SH-SY5Y (cell line): ENCODE data around the gene C6orf136.

ENCODE experiments used
- GATA2 ChIP-seq: IDR thresholded peaks from 2 replicates; pipeline ENCODE4 v1.6.1; 2011; ENCODE audit warnings: mild to moderate bottlenecking, low read depth, low read length
- GATA3 ChIP-seq: IDR thresholded peaks from 2 replicates; pipeline ENCODE4 v1.6.1; 2011; ENCODE audit warnings: low read depth, mild to moderate bottlenecking, low read length, moderate library complexity

The C6orf136 gene

DNA sequence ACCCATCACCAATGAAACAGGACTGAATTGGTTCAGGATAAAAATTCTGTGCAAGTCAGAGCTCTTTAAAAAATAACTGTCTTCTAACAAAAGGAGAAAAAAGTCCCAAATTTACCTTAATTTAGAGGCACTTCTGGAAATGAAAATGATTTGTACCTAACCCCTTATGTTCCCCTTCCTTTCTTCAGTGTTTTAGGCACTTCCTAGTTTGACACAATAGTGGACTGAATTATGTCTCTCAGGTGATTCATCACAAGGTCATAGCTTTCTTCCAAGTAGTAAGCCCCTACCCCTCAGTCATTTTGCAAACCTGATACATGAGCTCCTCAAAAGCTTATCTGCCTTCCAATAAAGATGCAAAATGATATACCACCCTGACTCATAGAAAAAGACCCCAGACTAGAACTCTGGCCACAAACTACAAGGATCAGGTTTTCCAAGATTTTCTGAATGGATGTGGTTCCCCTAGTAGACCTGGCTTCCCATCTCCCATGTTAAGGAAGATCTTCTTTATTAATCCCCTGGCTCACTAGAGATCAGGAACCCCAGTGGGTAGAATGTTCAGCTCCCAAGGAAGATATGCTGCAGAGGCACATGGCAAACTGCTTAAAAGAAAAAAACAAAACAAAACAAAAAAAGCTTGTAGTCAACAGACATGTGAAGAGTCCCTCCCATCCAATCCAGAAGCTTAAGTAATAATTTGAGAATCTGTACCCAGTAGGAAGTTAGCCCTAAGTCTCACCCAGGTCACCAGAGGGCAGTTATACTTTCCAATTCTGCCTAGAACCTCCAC, 33.5 kb upstream of the C6orf136 start:
- TF ChIP-seq GATA2: no peak
- no peak for TF ChIP-seq GATA3

GRCh38 chr6:30614044-30614842, 32.7 kb upstream of the C6orf136 start:
- TF ChIP-seq GATA3 (no peak), GATA2 (no peak)

DNA sequence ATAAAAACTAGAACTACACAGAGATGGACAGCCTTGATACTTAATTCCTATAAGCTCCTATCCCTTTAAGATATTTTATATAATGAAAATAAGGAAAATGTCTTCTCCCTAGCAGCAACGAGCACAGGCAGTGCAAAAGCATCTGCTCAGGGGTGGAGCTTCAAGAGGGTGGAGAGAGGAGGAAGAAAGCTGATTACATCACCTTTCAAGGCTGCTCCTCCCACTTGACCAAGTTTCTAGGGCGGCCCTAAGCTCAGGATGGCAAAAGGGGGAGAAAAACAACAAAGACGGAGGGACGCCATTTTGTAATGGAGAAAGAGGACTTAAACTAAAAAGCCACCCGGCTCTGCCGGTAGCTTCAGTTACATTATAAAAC, 32.1 kb upstream of the C6orf136 start:
- no peak for TF ChIP-seq GATA2
- no peak for TF ChIP-seq GATA3

DNA sequence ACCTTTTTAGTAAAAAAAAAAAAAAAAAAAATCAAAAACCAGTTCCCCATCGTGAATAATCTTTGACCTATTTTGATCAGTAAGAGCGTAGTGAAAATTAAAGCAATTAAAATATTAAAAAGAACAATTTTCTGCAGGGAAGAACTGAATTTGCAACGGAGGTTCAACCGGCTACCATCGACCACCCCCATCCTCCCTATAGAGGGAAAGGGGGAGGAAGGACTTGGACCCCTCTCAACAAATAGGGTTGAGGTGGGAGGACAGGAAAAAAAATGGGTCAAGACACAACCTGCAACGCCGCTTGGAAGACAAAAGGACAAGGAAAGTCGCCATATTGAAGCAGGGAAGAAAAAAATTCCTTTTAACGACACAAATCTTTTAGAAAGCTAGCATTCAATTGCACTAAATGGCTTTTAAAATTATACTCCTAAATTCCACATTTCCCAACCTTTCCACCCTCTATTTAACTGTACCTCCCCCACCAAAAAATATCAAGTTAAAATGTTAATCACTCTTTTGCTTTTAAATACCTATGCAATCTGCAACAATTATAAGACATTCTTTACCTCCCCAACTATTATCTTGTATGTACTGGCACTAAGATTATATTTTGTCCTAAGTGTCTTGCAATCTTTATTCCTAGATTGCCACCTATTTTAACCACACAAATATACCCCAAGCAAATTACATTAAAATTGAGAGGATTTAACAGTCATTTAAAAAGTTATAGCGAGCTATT, 31.5 kb upstream of the C6orf136 start:
- TF ChIP-seq GATA2 (no peak), GATA3 (no peak)

GRCh38 chr6:30615958-30616810, 30.7 kb upstream of the C6orf136 start:
- peak; percentile 43; the same call in 1 of the 2 replicates for TF ChIP-seq GATA2
- no peak for TF ChIP-seq GATA3

DNA sequence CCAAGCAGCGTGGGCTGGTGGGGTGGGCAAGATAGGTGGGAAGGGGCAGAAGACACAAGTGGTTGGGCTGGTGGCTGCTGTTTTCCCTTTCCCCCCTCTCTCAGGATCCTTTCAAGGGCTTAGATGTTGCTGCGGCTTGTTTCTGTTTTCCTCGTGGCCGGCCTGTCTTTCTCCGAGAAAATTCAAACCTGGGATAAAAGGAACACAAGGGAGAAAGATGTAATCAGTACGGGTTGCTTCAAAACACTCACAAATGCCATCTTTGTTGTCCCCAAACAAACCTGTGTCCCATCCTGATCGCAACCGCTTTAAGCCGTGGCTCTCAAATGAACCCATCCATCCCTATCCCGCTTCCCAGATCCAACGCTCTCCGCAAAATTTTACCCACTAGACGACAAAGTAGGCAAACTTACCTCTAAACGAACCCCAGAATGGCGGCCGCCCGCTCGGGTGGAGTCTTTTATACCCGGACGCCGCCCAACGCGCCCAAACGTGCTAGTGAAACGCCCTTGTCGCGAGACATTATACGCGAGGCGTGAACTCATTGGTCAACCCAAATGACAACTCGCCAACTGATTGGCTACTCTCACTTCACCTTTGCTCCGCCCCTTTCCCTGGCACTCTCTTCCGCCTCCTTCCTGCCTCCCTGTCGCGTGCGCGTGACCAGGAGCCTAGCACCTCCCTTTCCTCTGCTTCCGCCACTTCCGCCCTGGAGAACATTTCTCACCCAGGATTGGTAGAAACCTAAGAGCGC, 29.9 kb upstream of the C6orf136 start, which contains the start of gene PPP1R10:
PPP1R10 (minus strand) TSS at position 433 of the 754 bp plus-strand sequence. CDS start 7,299 bp downstream, outside the sequence.
- TF ChIP-seq GATA3 (no peak), GATA2 (peak; percentile 67)

GRCh38 chr6:30617565-30618269, 29.2 kb upstream of the C6orf136 start, which contains the start of gene MRPS18B:
TSS of gene MRPS18B (plus strand) at chr6:30617840. CDS start at chr6:30617866, 26 bp downstream.
- no peak for TF ChIP-seq GATA2
- no peak for TF ChIP-seq GATA3

GRCh38 chr6:30618270-30618797, 28.6 kb upstream of the C6orf136 start:
- TF ChIP-seq GATA2 (no peak), GATA3 (no peak)

DNA sequence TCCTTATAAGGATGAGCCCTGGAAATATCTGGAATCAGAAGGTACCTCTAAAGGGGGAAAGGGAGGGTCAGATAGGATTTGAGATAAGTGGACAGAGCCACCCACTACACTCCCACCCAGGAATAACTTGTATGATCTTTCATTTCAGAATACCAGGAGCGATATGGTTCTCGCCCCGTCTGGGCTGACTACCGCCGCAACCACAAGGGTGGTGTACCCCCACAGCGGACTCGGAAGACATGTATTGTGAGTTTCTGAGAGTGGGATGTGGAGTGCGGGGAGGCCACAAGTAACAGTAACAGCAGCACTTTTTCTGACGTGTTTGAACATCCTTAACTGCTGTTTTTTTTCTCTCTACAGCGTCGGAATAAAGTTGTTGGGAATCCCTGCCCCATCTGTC, 27.4 kb upstream of the C6orf136 start:
- TF ChIP-seq GATA2 (no peak), GATA3 (no peak)

DNA sequence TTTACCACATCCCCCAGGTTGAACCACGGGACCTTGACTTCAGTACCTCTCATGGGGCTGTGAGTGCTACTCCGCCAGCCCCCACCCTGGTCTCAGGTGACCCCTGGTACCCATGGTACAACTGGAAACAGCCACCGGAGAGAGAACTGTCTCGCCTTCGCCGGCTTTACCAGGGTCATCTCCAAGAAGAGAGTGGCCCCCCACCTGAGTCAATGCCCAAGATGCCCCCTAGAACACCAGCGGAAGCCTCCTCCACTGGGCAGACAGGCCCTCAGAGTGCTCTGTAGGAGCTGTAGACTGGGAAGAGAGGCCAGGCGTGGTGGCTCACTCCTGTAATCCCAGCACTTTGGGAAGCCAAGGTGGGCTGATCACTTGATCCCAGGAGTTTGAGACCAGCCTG, 21.4 kb upstream of the C6orf136 start:
- TF ChIP-seq GATA3 (no peak), GATA2 (no peak)

DNA sequence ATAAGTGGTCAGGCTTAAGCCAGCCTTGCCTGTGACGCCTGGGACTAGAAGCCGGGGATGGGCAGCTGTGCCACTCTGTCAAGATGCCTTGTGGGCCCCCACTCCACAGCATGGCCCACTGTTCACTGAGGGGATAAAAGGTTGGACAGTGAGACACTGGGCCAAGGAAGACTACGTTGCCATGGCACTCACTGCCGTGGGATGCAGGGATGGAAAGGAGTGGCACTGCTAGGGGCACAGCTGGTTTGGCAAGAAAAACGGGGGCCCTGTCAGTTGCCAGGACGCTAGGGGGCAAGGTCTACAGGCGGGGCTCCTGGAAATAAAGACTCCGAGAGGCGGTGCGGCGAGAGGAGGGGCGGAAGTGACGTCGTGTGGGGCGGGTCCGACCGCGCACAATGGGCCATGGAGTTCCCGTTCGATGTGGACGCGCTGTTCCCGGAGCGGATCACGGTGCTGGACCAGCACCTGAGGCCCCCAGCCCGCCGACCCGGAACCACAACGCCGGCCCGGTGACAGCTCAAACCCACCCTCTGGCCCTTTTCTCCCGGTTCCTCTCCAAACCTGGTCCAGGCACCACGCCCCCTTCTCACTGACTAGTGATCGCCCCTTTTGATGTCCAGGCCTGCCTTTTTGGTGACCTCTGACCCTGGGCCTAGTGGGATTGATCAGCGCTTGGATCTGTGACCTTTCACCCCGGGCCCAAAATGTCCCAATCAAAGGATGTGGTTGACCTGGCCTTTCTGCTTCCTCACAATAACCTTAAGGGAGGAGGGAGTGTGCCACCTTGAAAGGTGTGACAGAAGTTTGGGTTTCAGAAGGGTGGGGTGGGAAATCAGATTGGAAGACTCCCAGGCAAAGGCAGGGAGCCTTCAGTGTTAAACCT, 20.2 kb upstream of the C6orf136 start, which contains the start of gene ATAT1:
ATAT1 (plus strand) TSS at position 391 of the 883 bp plus-strand sequence.
- TF ChIP-seq GATA3: no peak
- peak; percentile 6; the same call in 1 of the 2 replicates for TF ChIP-seq GATA2
